Neural cell (in vitro differentiated cells): Measurements from ENCODE around the gene CHPF2.

Experiments used
- EP300 ChIP-seq: fragments of 450-650 bp; conservative IDR thresholded peaks from 2 replicates; pipeline ENCODE4 v1.6.1; 2014; ENCODE audit warnings: antibody characterized with exemption, mild to moderate bottlenecking, moderate library complexity; ENCODE audit not compliant: poor library complexity, severe bottlenecking
- EZH2 ChIP-seq: fragments of 200-600, 300-800 bp; shearing (Covaris generic), sonication (generic); IDR thresholded peaks from 2 replicates; pipeline ENCODE4 v1.6.1; 2014; ENCODE audit warnings: antibody characterized with exemption, low read length, borderline replicate concordance, mild to moderate bottlenecking; ENCODE audit not compliant: insufficient read depth, poor library complexity, severe bottlenecking
- MXI1 ChIP-seq: fragments of 450-650 bp; conservative IDR thresholded peaks from 2 replicates; pipeline ENCODE4 v1.6.1; 2014; ENCODE audit warnings: antibody characterized with exemption, mild to moderate bottlenecking; ENCODE audit not compliant: poor library complexity, severe bottlenecking
- POLR2AphosphoS5 ChIP-seq: IDR thresholded peaks from 2 replicates; pipeline ENCODE4 v1.6.1; 2012
- SMC3 ChIP-seq: fragments of 450-650 bp; conservative IDR thresholded peaks from 2 replicates; pipeline ENCODE4 v1.6.1; 2014; ENCODE audit warnings: antibody characterized with exemption, mild to moderate bottlenecking, moderate library complexity; ENCODE audit not compliant: poor library complexity
- TF ChIP-seq, protein P1 (sequence below): fragments of 450-650 bp; IDR thresholded peaks from 2 replicates; pipeline ENCODE4 v1.5.1; 2014; ENCODE audit warnings: antibody characterized with exemption, mild to moderate bottlenecking, moderate library complexity; ENCODE audit not compliant: poor library complexity, severe bottlenecking

GRCh38 chr7:151187409-151188251 lies 44.7 kb upstream of the CHPF2 start:
- TF ChIP-seq MXI1 (no peak), EZH2 (no peak), POLR2AphosphoS5 (no peak), SMC3 (no peak), EP300 (no peak)
- TF ChIP-seq, protein P1, sequence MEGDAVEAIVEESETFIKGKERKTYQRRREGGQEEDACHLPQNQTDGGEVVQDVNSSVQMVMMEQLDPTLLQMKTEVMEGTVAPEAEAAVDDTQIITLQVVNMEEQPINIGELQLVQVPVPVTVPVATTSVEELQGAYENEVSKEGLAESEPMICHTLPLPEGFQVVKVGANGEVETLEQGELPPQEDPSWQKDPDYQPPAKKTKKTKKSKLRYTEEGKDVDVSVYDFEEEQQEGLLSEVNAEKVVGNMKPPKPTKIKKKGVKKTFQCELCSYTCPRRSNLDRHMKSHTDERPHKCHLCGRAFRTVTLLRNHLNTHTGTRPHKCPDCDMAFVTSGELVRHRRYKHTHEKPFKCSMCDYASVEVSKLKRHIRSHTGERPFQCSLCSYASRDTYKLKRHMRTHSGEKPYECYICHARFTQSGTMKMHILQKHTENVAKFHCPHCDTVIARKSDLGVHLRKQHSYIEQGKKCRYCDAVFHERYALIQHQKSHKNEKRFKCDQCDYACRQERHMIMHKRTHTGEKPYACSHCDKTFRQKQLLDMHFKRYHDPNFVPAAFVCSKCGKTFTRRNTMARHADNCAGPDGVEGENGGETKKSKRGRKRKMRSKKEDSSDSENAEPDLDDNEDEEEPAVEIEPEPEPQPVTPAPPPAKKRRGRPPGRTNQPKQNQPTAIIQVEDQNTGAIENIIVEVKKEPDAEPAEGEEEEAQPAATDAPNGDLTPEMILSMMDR = no peak
